Ovary (tissue), 3 donors: ENCODE measurements around the gene CCNE1.

ENCODE experiments used
- POLR2A ChIP-seq: fragments of 450-650 bp; IDR thresholded peaks from one replicate; pipeline ENCODE4 v1.6.1; 2017; ENCODE audit warnings: antibody characterized with exemption, mild to moderate bottlenecking, moderate library complexity
- TF ChIP-seq, protein P1 (sequence below), 3 donors: fragments of 450-650 bp in 2 of 3; fragments of 200-600 bp in 1 of 3; IDR thresholded peaks; one replicate each; pipeline versions ENCODE4 v1.5.1 to v1.8.0; 2016 to 2022; ENCODE audit warnings: antibody characterized with exemption in 3 of 3, mild to moderate bottlenecking in 1 of 3
- donor health status: DM: no; HTN: no; CAD: no.

DNA sequence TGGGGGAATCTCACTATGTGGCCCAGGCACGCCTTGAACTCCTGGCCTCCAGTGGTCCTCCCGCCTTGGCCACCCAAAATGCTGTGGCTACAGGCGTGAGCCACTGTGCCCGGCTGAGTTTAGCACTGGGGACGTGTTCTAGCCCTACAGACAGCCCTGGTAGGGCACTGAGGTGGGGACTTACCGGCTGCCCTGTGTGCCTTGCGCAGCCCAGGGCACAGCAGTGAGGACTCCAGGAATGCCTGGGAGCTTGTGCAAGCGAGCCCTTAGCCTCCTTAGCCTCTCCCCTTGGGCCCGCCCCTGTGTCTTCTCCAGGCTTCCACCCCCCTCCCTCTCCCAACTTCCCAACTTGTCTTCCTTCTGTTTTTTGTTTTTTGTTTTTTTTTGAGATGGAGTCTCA lies 21.0 kb downstream of the CCNE1 start:
- TF ChIP-seq, protein P1, sequence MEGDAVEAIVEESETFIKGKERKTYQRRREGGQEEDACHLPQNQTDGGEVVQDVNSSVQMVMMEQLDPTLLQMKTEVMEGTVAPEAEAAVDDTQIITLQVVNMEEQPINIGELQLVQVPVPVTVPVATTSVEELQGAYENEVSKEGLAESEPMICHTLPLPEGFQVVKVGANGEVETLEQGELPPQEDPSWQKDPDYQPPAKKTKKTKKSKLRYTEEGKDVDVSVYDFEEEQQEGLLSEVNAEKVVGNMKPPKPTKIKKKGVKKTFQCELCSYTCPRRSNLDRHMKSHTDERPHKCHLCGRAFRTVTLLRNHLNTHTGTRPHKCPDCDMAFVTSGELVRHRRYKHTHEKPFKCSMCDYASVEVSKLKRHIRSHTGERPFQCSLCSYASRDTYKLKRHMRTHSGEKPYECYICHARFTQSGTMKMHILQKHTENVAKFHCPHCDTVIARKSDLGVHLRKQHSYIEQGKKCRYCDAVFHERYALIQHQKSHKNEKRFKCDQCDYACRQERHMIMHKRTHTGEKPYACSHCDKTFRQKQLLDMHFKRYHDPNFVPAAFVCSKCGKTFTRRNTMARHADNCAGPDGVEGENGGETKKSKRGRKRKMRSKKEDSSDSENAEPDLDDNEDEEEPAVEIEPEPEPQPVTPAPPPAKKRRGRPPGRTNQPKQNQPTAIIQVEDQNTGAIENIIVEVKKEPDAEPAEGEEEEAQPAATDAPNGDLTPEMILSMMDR (IDR thresholded peaks at IDR 0.05) = no peak
- TF ChIP-seq POLR2A = no peak
